Activated effector memory CD4-positive, alpha-beta T cell treated with Interleukin-2 at 50 U/mL for 16 hours (primary cell): ENCODE measurements around the gene KCNG2.
"Not testable (repeated sequence)": the region's sequence is repeated elsewhere in the genome, so short reads cannot be mapped to it uniquely, and the experiment has no call there.

Experiments
- DNase-seq: peaks from one replicate; pipeline ENCODE4 v3.0.0-alpha.2; 2020

Gene KCNG2

GRCh38 chr18:79797518-79798345, at the start of gene KCNG2:
Gene KCNG2 (plus strand): TSS chr18:79797938. CDS start chr18:79863668, 65,730 bp downstream.
- DNase-seq = no peak

- DNase-seq = no peak
Observed at GRCh38 chr18:79748321-79749180, 49.2 kb upstream of the KCNG2 start.

- DNase-seq = no peak
Observed at GRCh38 chr18:79749251-79750191, 48.2 kb upstream of the KCNG2 start.

- DNase-seq = no peak
Observed at GRCh38 chr18:79750980-79751571, 46.7 kb upstream of the KCNG2 start.

- not testable (repeated sequence) for DNase-seq
Observed at GRCh38 chr18:79751918-79752578, 45.7 kb upstream of the KCNG2 start.

- DNase-seq = not testable (repeated sequence)
Observed at GRCh38 chr18:79752946-79753345, 44.8 kb upstream of the KCNG2 start.

GRCh38 chr18:79753391-79753851, 44.3 kb upstream of the KCNG2 start:
- no peak for DNase-seq

- DNase-seq = no peak
Observed at GRCh38 chr18:79754022-79754761, 43.5 kb upstream of the KCNG2 start.

GRCh38 chr18:79754831-79755351, 42.8 kb upstream of the KCNG2 start:
- no peak for DNase-seq

GRCh38 chr18:79755496-79756142, 42.1 kb upstream of the KCNG2 start:
- DNase-seq = no peak

GRCh38 chr18:79756143-79756500, 41.6 kb upstream of the KCNG2 start:
- DNase-seq = no peak

- DNase-seq = no peak
Observed at GRCh38 chr18:79756826-79757225, 40.9 kb upstream of the KCNG2 start.

GRCh38 chr18:79760348-79760747, 37.4 kb upstream of the KCNG2 start:
- DNase-seq = no peak

GRCh38 chr18:79760881-79761280, 36.9 kb upstream of the KCNG2 start:
- no peak for DNase-seq

GRCh38 chr18:79763407-79763806, 34.3 kb upstream of the KCNG2 start:
- DNase-seq = no peak

- DNase-seq = no peak
Observed at GRCh38 chr18:79764131-79764530, 33.6 kb upstream of the KCNG2 start.

- no peak for DNase-seq
Observed at GRCh38 chr18:79765491-79766245, 32.1 kb upstream of the KCNG2 start.

- no peak for DNase-seq
Observed at GRCh38 chr18:79766308-79766707, 31.4 kb upstream of the KCNG2 start.

GRCh38 chr18:79768745-79769144, 29.0 kb upstream of the KCNG2 start:
- no peak for DNase-seq
